Brain microvascular endothelial cell (primary cell): ENCODE measurements around the gene MRM3.

ENCODE experiments used
- DNase-seq: peaks from one replicate; pipeline ENCODE4 v3.0.0-alpha.2; 2020
- H3K27ac ChIP-seq: fragments of 250-450 bp; sonication (Bioruptor Pico); 2 replicates; pipeline ENCODE4 v1.5.1; 2020; ENCODE audit warnings: mild to moderate bottlenecking, moderate library complexity
- H3K27me3 ChIP-seq: fragments of 250-450 bp; sonication (Bioruptor Pico); replicated peaks from 2 replicates; pipeline ENCODE4 v1.5.1; 2020; ENCODE audit warnings: mild to moderate bottlenecking
- H3K36me3 ChIP-seq: fragments of 250-450 bp; sonication (Bioruptor Pico); replicated peaks from 2 replicates; pipeline ENCODE4 v1.5.1; 2020; ENCODE audit warnings: mild to moderate bottlenecking
- H3K4me3 ChIP-seq: 2 replicates; pipeline ENCODE4 v1.5.1; 2011; ENCODE audit warnings: low read depth, mild to moderate bottlenecking, control low read depth, low read length, moderate library complexity
- in situ Hi-C: cut with HindIII; loops from 2 replicates; pipeline ENCODE4 v1.10.0; 2017; ENCODE audit warnings: low sequenced_read_pairs, low pct_ligation_motif_present
- TF ChIP-seq, protein P1 (sequence below): IDR thresholded peaks from 2 replicates; pipeline ENCODE4 v1.5.1; 2011; ENCODE audit warnings: low read depth, mild to moderate bottlenecking, moderate library complexity, low read length, control low read depth, inconsistent platforms; ENCODE audit errors: missing control alignments

MRM3 gene

GRCh38 chr17:807523-808294 is 25.6 kb downstream of the MRM3 start:
- in situ Hi-C loops = no loop called here
- TF ChIP-seq, protein P1, sequence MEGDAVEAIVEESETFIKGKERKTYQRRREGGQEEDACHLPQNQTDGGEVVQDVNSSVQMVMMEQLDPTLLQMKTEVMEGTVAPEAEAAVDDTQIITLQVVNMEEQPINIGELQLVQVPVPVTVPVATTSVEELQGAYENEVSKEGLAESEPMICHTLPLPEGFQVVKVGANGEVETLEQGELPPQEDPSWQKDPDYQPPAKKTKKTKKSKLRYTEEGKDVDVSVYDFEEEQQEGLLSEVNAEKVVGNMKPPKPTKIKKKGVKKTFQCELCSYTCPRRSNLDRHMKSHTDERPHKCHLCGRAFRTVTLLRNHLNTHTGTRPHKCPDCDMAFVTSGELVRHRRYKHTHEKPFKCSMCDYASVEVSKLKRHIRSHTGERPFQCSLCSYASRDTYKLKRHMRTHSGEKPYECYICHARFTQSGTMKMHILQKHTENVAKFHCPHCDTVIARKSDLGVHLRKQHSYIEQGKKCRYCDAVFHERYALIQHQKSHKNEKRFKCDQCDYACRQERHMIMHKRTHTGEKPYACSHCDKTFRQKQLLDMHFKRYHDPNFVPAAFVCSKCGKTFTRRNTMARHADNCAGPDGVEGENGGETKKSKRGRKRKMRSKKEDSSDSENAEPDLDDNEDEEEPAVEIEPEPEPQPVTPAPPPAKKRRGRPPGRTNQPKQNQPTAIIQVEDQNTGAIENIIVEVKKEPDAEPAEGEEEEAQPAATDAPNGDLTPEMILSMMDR = no peak
- no peaks in the 10 kb centered on the region for H3K36me3 ChIP-seq
- DNase-seq = no peak
- no peaks in the 10 kb centered on the region for H3K27me3 ChIP-seq
- H3K27ac ChIP-seq = no peak overlapping the region
- no peak overlapping the region for H3K4me3 ChIP-seq

DNA sequence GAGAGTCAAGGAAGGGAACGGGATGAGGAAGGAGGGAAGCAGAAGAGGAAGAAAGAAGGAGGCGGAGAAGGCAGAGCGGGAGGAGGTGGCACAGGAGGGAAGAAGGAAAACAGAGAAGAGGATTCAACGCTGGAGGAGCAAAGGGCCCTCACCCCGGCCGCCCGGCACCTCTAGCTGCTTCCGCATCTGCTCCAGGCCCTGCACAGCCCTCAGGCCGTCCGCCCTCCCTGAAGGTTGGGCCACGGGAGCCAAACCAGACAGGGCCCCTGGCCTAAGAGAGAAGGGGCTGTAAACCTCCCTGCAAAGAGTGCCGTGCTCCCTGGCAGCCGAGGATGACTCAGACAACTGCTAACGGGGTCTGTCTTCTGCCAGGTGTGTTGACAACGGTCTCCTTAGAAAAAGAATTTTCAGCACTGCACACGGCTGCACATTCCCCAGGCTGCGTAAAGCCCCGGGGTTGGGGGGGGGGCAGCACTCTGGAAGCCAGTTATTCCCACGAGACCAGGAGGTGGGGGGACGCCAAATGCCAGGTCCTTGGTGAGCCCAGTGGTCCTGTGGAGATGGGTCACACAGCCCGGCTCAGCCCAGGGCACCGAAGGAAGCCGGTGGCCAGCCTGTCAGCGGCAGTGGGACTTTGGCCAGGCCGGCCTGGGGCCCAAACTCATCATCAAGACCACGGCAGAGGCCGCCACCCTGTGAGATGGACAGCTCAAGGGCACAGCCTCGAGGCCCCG is 29.1 kb downstream of the MRM3 start:
- H3K4me3 ChIP-seq = no peak overlapping the region
- in situ Hi-C loops = no loop called here
- TF ChIP-seq, protein P1 = no peak
- no peak overlapping the region for H3K27ac ChIP-seq
- H3K36me3 ChIP-seq = no peaks in the 10 kb centered on the region
- H3K27me3 ChIP-seq = no peaks in the 10 kb centered on the region
- no peak for DNase-seq

GRCh38 chr17:812638-813204 is 30.6 kb downstream of the MRM3 start:
- Histone ChIP-seq H3K27me3 (no peaks in the 10 kb centered on the region), H3K27ac (no peak overlapping the region), H3K4me3 (no peak overlapping the region), H3K36me3 (no peaks in the 10 kb centered on the region)
- in situ Hi-C loops = no loop called here
- DNase-seq = no peak
- TF ChIP-seq, protein P1 = no peak

- Histone ChIP-seq H3K27ac (no peak overlapping the region), H3K36me3 (no peaks in the 10 kb centered on the region), H3K4me3 (no peak overlapping the region), H3K27me3 (no peaks in the 10 kb centered on the region)
- DNase-seq = no peak
- in situ Hi-C loops = no loop called here
- TF ChIP-seq, protein P1 = no peak
Measured at GRCh38 chr17:814371-814770, 32.2 kb downstream of the MRM3 start.

DNA sequence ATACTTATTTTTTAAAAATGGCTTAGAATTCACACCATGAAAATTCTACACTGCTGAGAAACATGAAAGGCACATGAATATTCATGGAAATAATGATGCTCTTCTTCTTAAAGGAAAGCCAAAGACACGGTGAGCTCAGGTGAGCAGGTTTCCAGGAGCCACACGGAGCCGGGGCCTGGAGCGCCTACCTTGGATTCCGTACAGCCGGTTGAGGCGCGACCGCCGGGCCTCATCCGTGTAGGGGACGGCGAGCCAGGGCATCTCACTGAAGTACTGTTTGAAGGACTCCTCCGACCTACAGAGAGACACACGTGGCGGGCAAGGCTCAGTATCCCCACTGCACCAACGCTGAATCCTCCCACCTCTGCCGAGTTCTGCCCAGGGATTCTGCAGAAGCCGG is 37.1 kb downstream of the MRM3 start:
- Histone ChIP-seq H3K36me3 (no peaks in the 10 kb centered on the region), H3K27ac (no peak overlapping the region), H3K4me3 (no peak overlapping the region), H3K27me3 (no peaks in the 10 kb centered on the region)
- in situ Hi-C loops = no loop called here
- TF ChIP-seq, protein P1 = no peak
- no peak for DNase-seq
